NB4 (cell line): ENCODE measurements around the gene C9orf85.

Source experiments
- DNase-seq: peaks from one replicate; pipeline ENCODE4 v3.0.0; 2010; ENCODE audit warnings: low read depth
- H3K4me3 ChIP-seq: one replicate; pipeline ENCODE4 v1.5.1; 2011; ENCODE audit warnings: mild to moderate bottlenecking, low read depth, low read length, moderate library complexity
- MYC ChIP-seq: IDR thresholded peaks from 2 replicates; pipeline ENCODE4 v1.6.1; 2011; ENCODE audit warnings: low read depth, low read length
- POLR2A ChIP-seq: IDR thresholded peaks from 2 replicates; pipeline ENCODE4 v1.6.1; 2011; ENCODE audit warnings: mild to moderate bottlenecking; ENCODE audit not compliant: insufficient read length; ENCODE audit errors: extremely low read depth
- TF ChIP-seq, protein P1 (sequence below): IDR thresholded peaks from one replicate; pipeline ENCODE4 v1.5.1; 2012; ENCODE audit warnings: low read depth, low read length
- TF ChIP-seq, protein P2 (sequence below): IDR thresholded peaks from 2 replicates; pipeline ENCODE4 v1.6.1; 2011; ENCODE audit warnings: low read depth, low read length

Gene C9orf85

GRCh38 chr9:71886541-71886940, 24.9 kb upstream of the C9orf85 start:
- H3K4me3 ChIP-seq, result no peak overlapping the region

GRCh38 chr9:71887362-71887761, 24.1 kb upstream of the C9orf85 start:
- no peak for TF ChIP-seq MYC
- TF ChIP-seq, protein P1, sequence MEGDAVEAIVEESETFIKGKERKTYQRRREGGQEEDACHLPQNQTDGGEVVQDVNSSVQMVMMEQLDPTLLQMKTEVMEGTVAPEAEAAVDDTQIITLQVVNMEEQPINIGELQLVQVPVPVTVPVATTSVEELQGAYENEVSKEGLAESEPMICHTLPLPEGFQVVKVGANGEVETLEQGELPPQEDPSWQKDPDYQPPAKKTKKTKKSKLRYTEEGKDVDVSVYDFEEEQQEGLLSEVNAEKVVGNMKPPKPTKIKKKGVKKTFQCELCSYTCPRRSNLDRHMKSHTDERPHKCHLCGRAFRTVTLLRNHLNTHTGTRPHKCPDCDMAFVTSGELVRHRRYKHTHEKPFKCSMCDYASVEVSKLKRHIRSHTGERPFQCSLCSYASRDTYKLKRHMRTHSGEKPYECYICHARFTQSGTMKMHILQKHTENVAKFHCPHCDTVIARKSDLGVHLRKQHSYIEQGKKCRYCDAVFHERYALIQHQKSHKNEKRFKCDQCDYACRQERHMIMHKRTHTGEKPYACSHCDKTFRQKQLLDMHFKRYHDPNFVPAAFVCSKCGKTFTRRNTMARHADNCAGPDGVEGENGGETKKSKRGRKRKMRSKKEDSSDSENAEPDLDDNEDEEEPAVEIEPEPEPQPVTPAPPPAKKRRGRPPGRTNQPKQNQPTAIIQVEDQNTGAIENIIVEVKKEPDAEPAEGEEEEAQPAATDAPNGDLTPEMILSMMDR, result no peak
- TF ChIP-seq, protein P2, sequence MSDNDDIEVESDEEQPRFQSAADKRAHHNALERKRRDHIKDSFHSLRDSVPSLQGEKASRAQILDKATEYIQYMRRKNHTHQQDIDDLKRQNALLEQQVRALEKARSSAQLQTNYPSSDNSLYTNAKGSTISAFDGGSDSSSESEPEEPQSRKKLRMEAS, result no peak
- no peak for TF ChIP-seq POLR2A
- DNase-seq, result no peak
- H3K4me3 ChIP-seq, result no peak overlapping the region

More at GRCh38 chr9:71886541-71886940, 24.9 kb upstream of the C9orf85 start:
- no peak for DNase-seq
- TF ChIP-seq POLR2A (no peak), MYC (no peak)
- TF ChIP-seq, protein P1, result no peak
- TF ChIP-seq, protein P2, result no peak

- H3K4me3 ChIP-seq, result no peak overlapping the region
- TF ChIP-seq, protein P2, result no peak
- TF ChIP-seq, protein P1, result no peak
- TF ChIP-seq MYC, result no peak
- TF ChIP-seq POLR2A, result no peak
- no peak for DNase-seq
These were observed 21.3 kb upstream of the C9orf85 start for GRCh38 chr9:71890042-71890679.

- no peak overlapping the region for H3K4me3 ChIP-seq
- TF ChIP-seq, protein P1, result no peak
- TF ChIP-seq POLR2A (no peak), MYC (no peak)
- TF ChIP-seq, protein P2, result no peak
- no peak for DNase-seq
These were observed 19.8 kb upstream of the C9orf85 start for GRCh38 chr9:71891557-71892189.

DNA sequence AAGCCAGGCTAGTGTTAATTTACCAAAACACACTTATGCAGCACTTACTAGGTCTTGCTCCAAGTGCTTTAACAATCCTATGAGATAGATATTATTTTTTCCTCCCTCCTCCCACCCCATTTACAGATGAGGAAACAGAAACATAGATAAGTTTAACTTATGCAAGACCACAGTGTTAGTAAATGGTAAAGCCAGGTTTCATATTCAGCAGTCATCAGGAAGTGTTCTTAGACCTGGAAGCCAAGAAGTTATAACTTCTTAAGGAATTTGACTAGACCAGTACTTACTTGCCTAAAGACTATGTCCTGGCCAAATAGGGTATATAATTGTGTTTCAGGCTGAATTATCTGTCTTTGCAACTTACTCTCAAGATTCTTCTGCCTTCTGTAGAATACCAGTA, 16.3 kb upstream of the C9orf85 start:
- DNase-seq, result peak; percentile 50
- no peak overlapping the region for H3K4me3 ChIP-seq
- TF ChIP-seq, protein P1, result no peak
- TF ChIP-seq POLR2A, result no peak
- TF ChIP-seq, protein P2, result no peak
- no peak for TF ChIP-seq MYC
